Osteoblast (primary cell): Measurements from ENCODE around the gene CFAP141. TPM values are rescaled to one million over a fixed set of nuclear protein-coding genes. Genes with fewer than 3 reads are reported as not detected.

ENCODE experiments used
- DNase-seq: peaks from one replicate; pipeline ENCODE4 v3.0.0; 2011; ENCODE audit warnings: low spot score, mixed read lengths; ENCODE audit not compliant: insufficient read length; ENCODE audit errors: missing footprints
- H2AFZ ChIP-seq: 2 replicates; pipeline ENCODE4 v1.6.0; 2011; ENCODE audit warnings: mild to moderate bottlenecking, low read length
- H3K27ac ChIP-seq: 2 replicates; pipeline ENCODE4 v1.5.1; 2011; ENCODE audit warnings: mild to moderate bottlenecking, low read depth, low read length, moderate library complexity
- H3K27me3 ChIP-seq: 2 replicates; pipeline ENCODE4 v1.6.0; 2012; ENCODE audit warnings: mild to moderate bottlenecking, control low read depth, inconsistent platforms, low read length, moderate library complexity; ENCODE audit not compliant: insufficient read depth
- H3K36me3 ChIP-seq: 2 replicates; pipeline ENCODE4 v1.5.1; 2011; ENCODE audit warnings: mild to moderate bottlenecking, low read length, control low read depth, moderate library complexity; ENCODE audit not compliant: insufficient read depth
- H3K4me1 ChIP-seq: 2 replicates; pipeline ENCODE4 v1.5.1; 2011; ENCODE audit warnings: mild to moderate bottlenecking, low read length, control low read depth, moderate library complexity; ENCODE audit not compliant: insufficient read depth
- H3K4me2 ChIP-seq: 2 replicates; pipeline ENCODE4 v1.6.0; 2011; ENCODE audit warnings: mild to moderate bottlenecking, low read length; ENCODE audit not compliant: insufficient read depth
- H3K4me3 ChIP-seq: fragments of 200-600 bp; sonication (generic); 3 replicates; pipeline ENCODE4 v1.5.1; 2012; ENCODE audit warnings: mild to moderate bottlenecking, low read length, inconsistent platforms; ENCODE audit not compliant: insufficient read depth
- H3K79me2 ChIP-seq: 2 replicates; pipeline ENCODE4 v1.6.0; 2012; ENCODE audit warnings: mild to moderate bottlenecking, low read length, control low read depth, inconsistent platforms; ENCODE audit not compliant: insufficient read depth
- H3K9me3 ChIP-seq: 2 replicates; pipeline ENCODE4 v1.5.1; 2011; ENCODE audit warnings: low read depth, low read length, control low read depth
- H4K20me1 ChIP-seq: 2 replicates; pipeline ENCODE4 v1.6.0; 2012; ENCODE audit warnings: mild to moderate bottlenecking, low read length, control low read depth; ENCODE audit not compliant: insufficient read depth
- total RNA-seq: library from RNA; depleted of rRNA; stranded (reverse); fragments of >200 nt; gene quantifications from 2 replicates; pipeline ENCODE4 v1.2.3, GENCODE V29; 2012
- TF ChIP-seq, protein P1 (sequence below): IDR thresholded peaks from 2 replicates; pipeline ENCODE4 v1.5.1; 2011; ENCODE audit warnings: mild to moderate bottlenecking, low read depth, low read length, moderate library complexity; ENCODE audit errors: extremely low read depth

CFAP141 gene
- total RNA-seq, 1 donor, result not detected

DNA sequence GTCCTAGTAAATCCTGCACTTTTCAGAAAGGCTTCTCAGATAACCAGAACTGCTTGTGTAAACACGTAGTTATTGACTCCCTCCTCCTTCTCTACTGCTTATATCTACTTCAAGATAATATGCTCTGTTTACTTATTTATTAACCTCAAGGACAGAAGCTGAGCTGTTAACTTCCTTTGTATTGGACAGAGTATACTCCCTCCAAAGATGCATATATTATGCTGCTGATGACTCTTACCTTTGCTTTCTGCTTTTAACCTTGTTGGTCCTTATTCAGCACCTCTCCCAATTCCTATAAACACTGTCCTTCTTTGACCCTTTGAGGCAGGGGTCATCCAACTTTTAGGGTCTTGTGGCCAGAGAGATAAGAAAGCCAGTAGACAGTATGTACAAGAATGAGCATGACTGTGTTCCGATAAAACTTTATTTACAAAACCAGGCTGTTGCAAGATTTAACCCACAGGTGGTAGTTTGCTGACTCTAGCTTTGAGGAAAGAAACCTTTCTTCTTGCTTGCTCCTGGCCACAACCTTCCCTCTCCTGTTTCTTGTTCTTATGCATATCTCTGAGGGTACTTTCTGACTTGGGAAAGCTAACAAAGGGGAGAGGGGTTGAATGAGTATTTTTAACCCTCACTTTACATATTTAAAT is 19.2 kb downstream of the CFAP141 start:
- H3K4me3 ChIP-seq, result no peak overlapping the region
- TF ChIP-seq, protein P1, sequence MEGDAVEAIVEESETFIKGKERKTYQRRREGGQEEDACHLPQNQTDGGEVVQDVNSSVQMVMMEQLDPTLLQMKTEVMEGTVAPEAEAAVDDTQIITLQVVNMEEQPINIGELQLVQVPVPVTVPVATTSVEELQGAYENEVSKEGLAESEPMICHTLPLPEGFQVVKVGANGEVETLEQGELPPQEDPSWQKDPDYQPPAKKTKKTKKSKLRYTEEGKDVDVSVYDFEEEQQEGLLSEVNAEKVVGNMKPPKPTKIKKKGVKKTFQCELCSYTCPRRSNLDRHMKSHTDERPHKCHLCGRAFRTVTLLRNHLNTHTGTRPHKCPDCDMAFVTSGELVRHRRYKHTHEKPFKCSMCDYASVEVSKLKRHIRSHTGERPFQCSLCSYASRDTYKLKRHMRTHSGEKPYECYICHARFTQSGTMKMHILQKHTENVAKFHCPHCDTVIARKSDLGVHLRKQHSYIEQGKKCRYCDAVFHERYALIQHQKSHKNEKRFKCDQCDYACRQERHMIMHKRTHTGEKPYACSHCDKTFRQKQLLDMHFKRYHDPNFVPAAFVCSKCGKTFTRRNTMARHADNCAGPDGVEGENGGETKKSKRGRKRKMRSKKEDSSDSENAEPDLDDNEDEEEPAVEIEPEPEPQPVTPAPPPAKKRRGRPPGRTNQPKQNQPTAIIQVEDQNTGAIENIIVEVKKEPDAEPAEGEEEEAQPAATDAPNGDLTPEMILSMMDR, result no peak
- no peak for DNase-seq
- H3K4me2 ChIP-seq, result no peak overlapping the region
- H3K36me3 ChIP-seq, result no peaks in the 10 kb centered on the region
- H3K79me2 ChIP-seq, result peaks cover 10% of the 10 kb centered on the region
- no peak overlapping the region for H2AFZ ChIP-seq
- H4K20me1 ChIP-seq, result peaks cover 8% of the 10 kb centered on the region
- H3K27me3 ChIP-seq, result peaks cover 12% of the 10 kb centered on the region
- no peaks in the 10 kb centered on the region for H3K9me3 ChIP-seq
- H3K4me1 ChIP-seq, result peaks cover 17% of the 10 kb centered on the region
- no peak overlapping the region for H3K27ac ChIP-seq

DNA sequence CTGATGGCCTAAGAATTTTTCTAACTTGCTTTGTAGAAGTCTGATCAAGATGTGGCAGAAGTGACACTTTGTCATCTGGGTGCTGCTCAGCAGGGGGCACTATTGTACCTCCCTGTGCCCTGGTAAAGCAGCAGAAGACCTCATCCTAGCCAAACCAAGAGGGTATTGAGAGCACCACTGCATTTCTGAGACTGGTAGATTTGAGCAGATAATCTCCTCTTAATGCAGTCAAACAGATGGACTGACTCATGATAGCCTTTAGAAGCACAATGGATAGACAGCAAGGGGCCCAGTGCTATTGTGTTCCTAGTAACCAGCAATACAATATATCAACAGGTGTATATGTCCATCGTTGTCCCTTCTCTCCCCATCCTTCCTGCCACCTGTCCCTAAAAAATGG is 20.0 kb downstream of the CFAP141 start:
- H3K79me2 ChIP-seq, result peaks cover 18% of the 10 kb centered on the region
- peaks cover 9% of the 10 kb centered on the region for H3K27me3 ChIP-seq
- no peaks in the 10 kb centered on the region for H3K36me3 ChIP-seq
- TF ChIP-seq, protein P1, result peak; percentile 59
- H3K4me1 ChIP-seq, result peaks cover 21% of the 10 kb centered on the region
- H3K9me3 ChIP-seq, result no peaks in the 10 kb centered on the region
- H2AFZ ChIP-seq, result no peak overlapping the region
- H3K4me3 ChIP-seq, result no peak overlapping the region
- H4K20me1 ChIP-seq, result peaks cover 15% of the 10 kb centered on the region
- no peak overlapping the region for H3K27ac ChIP-seq
- peak; percentile 53 for DNase-seq
- no peak overlapping the region for H3K4me2 ChIP-seq

DNA sequence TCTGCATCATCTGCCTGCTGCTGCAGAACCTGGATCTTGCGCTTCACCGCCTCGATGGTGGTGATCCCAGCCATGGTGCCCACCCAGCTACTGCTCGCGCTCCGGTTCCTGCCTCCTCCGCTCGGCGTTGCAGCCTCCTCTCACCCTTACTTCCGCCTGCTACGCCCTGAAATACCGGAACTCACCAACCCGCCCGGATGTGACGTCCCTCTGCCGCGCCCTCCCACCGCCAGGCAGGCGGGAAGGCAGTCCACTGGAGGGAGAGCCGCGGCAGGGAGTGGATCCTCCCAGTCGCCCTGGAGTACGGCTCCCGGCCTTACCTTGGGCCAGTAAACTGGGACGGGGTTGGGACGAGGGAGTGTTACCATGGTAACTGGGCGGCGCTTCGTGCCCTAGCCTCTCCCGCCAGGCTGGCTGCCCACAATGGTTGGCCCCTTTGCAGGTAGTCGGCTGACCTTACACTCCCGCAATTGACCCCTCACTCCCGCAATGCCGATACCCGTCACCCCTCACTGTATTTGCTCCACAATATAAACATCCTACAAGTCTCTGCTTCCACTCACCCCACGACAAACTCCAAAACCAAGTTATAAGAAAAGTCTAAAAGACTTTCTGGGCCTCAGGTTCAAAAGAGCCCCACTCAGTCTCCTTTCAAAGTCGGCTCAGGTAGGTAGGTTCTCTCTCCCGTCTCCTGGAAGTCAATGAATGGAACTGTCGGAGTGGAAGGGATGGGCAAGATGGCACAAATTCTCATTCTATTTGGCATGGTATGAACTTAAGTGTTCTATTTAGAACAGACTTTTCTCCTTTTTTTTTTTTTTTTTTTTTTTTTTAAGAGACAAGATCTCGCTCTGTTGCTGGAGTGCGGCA is 22.9 kb downstream of the CFAP141 start:
- no peaks in the 10 kb centered on the region for H3K9me3 ChIP-seq
- peak overlapping the region; percentile 81 for H3K27ac ChIP-seq
- peaks cover 14% of the 10 kb centered on the region for H3K36me3 ChIP-seq
- peaks cover 36% of the 10 kb centered on the region for H3K4me1 ChIP-seq
- peak overlapping the region; percentile 95 for H3K4me3 ChIP-seq
- peak; percentile 99 for DNase-seq
- peaks cover 47% of the 10 kb centered on the region for H3K79me2 ChIP-seq
- H3K27me3 ChIP-seq, result peaks cover 9% of the 10 kb centered on the region
- TF ChIP-seq, protein P1, result no peak
- H2AFZ ChIP-seq, result peak overlapping the region; percentile 92
- H3K4me2 ChIP-seq, result peak overlapping the region; percentile 94
- peaks cover 44% of the 10 kb centered on the region for H4K20me1 ChIP-seq
